HG02623 (cell line): ENCODE results near the gene MGAT4B.
"Not testable (repeated sequence)": the region's sequence is repeated elsewhere in the genome, so short reads cannot be mapped to it uniquely, and the experiment has no call there.

Source experiments
- ATAC-seq: cut with Tn5 transposase; IDR thresholded peaks from one replicate; pipeline ENCODE4 v1.9.1; 2021; ENCODE audit warnings: moderate library complexity; ENCODE audit not compliant: unreplicated experiment

Gene MGAT4B

GRCh38 chr5:179795863-179796833, 10.5 kb downstream of the MGAT4B start:
- peak; percentile 62 for ATAC-seq

GRCh38 chr5:179795049-179795862, 11.4 kb downstream of the MGAT4B start:
- ATAC-seq, result peak; percentile 4

DNA sequence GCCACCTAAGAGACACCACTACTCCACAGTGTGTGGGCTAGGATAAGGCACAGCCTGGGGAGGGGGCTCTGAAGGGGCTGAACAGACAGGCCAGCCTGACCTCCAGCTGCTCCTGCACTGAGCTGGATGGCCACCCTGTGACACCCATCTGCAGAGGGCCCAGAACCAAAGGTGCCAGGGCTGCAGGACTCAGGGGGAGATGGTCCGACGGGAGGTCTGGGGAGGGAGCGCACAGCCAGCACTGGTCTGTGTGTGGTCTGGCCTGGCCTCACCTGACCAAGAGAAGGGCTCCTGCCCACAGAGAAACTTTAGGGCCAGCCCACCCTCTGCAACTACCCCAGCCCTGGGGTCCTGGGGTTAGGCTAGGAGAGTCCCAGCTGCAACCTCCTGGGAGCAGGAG, 12.1 kb downstream of the MGAT4B start:
- ATAC-seq, result no peak

DNA sequence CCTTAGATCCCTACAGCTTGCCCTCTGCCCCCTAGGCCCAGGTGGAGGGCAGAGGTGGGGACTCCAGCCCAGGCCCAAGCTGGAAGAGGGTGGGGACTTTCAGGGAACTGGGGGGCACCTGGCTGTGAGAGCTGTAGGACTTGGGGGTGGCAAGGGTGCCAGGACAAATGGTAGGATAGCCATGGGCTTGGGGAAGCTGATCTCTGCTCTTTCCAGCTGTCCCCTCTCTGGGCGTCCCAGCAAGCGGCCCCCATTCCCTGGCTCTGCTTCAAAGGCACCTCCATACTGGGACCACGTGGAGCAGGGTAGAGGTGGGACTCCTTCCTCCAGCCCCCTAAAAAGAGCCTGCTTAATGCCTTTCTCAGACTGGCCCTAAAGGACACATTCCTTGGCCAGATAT, 12.5 kb downstream of the MGAT4B start:
- ATAC-seq, result no peak

- ATAC-seq, result no peak
These were observed 13.1 kb downstream of the MGAT4B start, which contains the start of gene LTC4S for GRCh38 chr5:179793468-179794139. LTC4S (plus strand) TSS chr5:179793986; CDS start chr5:179794081, 95 bp downstream.

DNA sequence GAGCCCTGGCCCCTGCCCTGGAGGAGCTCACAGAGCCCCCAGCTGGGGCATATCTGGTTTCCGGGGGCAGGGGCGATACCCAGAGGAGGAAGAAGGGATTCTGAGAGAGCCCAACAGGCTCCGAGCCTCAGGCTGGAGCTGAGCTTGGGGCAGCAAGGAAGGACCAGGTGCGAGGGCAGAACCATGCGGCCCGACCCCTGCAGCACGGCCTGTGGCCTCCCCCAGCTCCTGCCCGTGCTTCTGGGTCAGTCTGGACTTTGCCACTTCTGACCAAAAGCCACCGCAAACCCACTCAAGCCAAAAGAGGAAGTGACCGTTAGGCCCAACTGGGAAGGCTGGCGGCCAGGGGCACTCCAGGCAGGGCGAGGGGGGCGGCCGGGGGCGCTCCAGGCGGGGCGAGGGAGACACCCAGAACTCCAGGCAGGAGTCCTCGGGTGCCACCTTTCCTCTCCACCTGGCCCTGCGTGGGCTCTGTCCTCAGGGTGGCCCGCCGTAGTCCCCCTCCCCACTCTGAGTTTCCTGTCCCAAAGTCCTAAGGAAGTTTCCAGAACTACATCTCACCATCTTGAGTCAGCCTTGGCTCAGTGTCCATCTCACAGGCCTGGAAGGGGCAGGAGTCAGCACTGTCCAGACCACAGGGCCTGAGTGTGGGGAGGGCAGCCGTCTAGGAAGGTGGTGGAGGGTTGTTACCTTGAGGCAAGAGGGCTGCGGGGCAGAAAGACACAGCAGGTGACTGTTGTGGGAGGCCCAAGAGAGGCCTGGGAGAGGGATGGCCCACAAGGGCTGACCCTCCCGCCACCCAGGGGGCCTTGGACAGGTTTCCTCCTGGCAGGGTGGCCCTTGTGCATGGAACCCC, 13.8 kb downstream of the MGAT4B start:
- ATAC-seq, result no peak

GRCh38 chr5:179791881-179792611, 14.6 kb downstream of the MGAT4B start:
- ATAC-seq, result no peak

- ATAC-seq, result not testable (repeated sequence)
These were observed 17.4 kb downstream of the MGAT4B start for GRCh38 chr5:179789278-179789677.

- ATAC-seq, result no peak
These were observed 18.3 kb downstream of the MGAT4B start for GRCh38 chr5:179788193-179788854.

GRCh38 chr5:179786861-179787260, 19.8 kb downstream of the MGAT4B start:
- ATAC-seq, result no peak

DNA sequence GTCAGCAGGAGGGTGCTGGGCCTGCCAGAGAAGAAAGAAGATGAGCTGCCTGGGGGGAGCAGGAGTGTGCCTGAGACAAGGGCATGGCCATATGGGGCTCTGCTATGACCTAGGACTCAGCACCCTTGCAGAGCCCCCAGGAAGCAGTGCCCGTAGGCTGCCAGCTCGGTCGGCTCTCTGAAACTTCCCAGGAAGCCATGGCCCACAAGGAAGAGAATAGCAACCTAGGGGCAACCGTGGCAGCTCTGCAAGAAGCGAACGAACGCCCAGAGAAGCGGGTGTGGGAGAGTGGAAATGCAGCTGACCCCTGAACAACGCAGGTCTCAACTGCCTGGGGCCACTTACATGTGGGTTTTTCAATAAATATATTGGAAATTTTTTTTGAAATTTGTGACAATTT, 23.5 kb downstream of the MGAT4B start:
- no peak for ATAC-seq

DNA sequence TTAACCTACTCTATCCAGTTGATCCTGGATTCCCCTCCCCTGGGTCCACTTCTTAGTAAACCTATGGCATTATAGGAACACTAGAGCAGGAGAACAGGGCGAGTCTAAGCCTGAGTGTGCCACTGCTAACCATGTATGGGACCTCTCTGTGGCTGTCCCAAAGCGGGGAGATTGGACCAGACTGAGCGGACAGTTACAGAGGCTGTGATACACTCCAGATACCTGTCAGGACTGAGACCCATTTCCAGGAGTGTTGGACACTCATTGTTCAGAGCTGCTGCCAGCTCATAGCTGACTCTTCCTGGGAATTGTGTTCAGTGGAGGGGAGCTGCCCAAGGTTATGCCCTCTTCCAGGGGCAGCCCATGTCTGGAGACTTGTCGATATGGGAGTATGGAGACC, 24.8 kb downstream of the MGAT4B start:
- no peak for ATAC-seq

DNA sequence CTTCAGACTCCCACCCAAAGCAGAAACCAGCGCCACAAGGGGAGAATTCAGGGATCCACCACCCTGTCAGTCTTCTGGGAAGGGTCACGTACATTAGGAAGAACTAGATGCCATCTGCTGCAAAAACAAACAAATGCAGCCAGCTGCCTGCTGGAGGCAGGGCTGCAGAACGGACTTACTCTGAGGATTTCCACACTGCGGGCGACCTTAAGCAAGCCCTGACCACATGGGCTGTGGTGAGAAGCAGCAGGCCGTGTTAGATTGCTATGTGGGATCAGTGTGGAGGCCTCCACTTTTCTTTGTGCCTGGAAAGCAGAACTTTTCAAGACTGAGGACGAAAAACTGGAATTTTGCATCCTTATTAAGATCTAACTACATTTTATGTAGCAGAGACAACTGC, 26.3 kb downstream of the MGAT4B start:
- no peak for ATAC-seq

DNA sequence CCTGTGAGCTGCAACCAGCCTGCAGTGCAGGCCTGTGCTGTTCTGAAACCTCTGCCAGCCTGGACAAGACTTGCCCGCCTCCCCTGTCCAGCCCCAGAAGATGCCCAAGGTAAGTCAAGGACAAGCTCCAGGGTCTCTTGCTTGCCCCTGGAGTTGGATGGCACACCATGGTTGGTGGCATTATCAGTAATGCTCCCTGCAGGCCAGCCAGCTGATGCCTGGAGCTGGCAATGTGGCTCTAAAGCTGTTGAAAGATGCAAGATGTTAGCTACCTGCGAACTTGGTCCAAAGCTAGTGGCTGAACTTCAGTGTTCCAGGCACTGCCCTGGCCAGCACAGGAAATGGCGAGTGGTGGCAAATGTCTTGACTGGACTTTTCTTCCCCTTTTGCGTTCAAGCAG, 26.8 kb downstream of the MGAT4B start:
- no peak for ATAC-seq

DNA sequence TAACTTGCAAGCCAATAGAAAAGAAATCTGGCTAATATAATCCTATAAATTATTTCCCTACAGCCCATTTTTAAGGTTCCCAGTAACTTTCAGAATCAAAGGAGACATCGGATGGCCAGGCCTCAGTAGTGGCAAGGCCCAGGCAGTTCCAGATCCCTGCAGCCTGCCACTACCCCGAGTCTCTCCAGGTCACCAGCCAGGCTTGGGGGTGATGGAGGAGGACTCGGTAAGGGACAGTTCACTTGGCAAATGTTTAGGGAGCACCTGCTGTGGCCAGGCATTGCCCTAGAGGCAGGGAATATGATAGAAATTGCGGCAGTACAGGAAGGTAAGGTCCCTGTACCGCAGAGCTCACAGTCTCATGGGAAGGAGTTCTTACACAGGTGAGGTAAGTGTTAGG, 28.1 kb downstream of the MGAT4B start:
- ATAC-seq, result no peak

- ATAC-seq, result no peak
These were observed 28.8 kb downstream of the MGAT4B start for GRCh38 chr5:179777909-179778308.

DNA sequence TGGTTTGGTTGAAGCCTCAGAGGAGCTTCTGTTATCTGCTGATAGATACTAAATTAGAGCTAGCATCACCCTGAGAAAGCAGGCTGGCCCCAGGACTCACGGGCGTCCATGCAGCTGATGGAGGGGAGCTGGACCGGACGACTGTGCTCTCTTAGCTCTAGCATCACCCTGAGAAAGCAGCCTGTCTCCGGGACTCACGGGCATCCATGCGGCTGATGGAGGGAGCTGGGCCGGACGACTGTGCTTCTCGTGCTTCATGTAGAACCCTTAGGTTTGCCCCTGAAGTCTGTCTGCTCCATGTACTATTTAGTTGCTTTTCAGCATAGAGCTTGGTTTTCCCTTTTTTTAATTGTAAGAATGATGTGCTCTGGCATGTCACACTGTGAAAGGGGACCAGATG, 29.2 kb downstream of the MGAT4B start:
- ATAC-seq, result no peak

- ATAC-seq, result no peak
These were observed 30.2 kb downstream of the MGAT4B start for GRCh38 chr5:179776411-179776938.

- no peak for ATAC-seq
These were observed 32.2 kb downstream of the MGAT4B start for GRCh38 chr5:179774442-179774841.
